Lung microvascular endothelial cell (primary cell): ENCODE results near the gene TTC23. TPM values are rescaled to one million over a fixed set of nuclear protein-coding genes. Genes with fewer than 3 reads are reported as not detected.

Experiments used
- DNase-seq, 2 donors: peaks; one replicate each; pipeline versions ENCODE4 v3.0.0 to v3.0.0-alpha.2; 2010; ENCODE audit warnings: low read depth in 2 of 2
- total RNA-seq: library from RNA; depleted of rRNA; stranded (reverse); fragments of >200 nt; gene quantifications from 2 replicates; pipeline ENCODE4 v1.2.1, GENCODE V29; 2014

Gene TTC23
- total RNA-seq = 15.3 and 17.1 TPM in 2 replicates

GRCh38 chr15:99249270-99249841 is at the start of gene TTC23:
Gene TTC23, minus strand, starts transcription at chr15:99249581. Its CDS starts 20,869 bp downstream, at chr15:99228712.
- peak; percentile 61 to 91 for DNase-seq

DNA sequence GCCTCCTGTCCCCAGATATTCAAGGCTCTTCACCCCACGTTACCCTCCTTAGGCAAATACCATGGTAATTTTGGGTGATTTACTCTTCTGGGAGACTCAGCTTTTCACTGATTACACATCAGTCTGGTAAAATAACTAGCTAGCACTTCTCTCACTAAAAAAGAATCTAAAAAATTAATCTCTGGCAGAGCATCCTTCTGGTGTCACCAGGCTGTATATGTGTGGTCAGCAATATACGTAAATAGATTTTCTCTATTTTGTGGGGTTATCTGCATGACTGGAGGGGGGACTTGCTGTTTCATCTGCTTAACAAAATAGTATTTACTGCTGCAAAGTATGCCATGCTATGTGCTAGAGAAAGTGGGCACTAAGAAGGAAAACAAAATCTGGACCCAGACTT is 47.0 kb upstream of the TTC23 start:
- DNase-seq = no peak

- DNase-seq = no peak
Measured at GRCh38 chr15:99295840-99296239, 46.5 kb upstream of the TTC23 start.

GRCh38 chr15:99291643-99292042 is 42.3 kb upstream of the TTC23 start:
- DNase-seq = no peak

DNA sequence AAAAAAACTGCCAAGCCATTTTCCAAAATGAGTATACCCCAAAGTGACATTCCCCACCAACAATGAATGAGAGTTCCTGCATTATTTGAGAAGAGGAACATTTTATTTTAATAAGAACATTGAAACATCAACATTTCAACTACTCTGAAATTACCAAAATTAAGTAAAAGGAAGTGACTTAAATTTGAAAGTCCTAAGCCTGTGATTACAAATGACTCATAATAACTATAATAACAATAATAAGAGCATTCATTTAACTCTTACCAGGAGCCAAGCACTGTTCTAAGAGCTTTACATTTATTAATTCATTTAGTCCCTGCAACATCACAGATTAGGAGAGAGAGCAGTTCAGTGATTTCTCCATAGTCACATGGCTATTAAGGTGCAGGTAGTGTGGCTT is 34.3 kb upstream of the TTC23 start:
- DNase-seq = peak in 1 of 2 donors; percentile 24

DNA sequence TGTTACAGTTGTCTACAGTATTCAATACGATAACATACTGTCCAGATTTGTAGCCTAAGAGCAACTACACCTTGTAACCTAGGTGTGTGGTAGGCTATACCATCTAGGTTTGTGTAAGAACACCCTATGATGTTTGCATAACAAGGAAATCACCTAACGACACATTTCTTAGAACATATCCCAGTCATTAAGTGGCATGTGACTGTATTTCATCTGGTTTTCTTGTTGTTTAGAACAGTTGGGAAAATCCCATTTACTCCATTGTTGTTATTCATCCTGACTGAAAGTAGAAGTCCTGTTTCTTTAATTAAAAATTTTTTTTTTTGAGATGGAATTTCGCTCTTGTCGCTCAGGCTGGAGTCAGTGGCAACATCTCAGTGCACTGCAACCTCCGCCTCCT is 33.2 kb upstream of the TTC23 start:
- peak in 1 of 2 donors; percentile 33 for DNase-seq

DNA sequence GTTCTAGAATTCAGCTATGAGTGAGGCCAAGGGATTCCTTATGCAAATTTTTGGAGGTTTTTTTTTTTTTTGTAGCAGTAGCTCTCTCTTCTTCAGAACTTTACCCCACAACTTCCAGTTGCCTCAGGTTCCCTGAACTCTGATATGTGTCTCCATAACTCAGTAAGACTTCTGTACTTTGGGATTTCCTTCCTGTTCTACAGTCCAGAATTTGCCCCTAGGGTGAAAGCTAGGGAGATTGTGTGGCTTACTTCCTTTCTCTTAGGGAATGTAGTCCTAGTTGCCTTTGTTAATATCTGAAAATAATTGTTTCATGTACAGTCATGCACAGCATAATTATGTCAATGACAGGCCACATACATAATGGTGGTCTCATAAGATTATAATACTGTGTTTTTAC is 32.7 kb upstream of the TTC23 start:
- DNase-seq = peak in 1 of 2 donors; percentile 24

DNA sequence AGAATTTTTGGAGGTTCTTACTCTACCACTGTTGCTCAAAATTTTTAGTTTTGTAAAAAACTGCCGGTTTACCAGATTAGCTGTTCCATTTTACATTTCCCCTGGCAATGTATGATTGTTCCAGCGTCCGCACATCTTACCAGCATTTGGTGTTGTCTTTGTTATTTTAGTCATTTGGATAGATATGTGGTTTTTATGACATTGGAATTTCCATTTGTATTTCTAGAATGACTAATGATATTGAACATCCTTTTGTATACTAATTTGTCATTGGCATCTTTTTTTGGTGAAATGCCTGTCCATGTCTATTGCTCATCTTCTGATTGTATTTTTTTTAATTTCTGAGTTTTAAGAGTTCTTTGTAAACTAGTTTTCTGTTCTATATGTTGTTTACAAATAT is 30.4 kb upstream of the TTC23 start:
- peak in 1 of 2 donors; percentile 17 for DNase-seq

DNA sequence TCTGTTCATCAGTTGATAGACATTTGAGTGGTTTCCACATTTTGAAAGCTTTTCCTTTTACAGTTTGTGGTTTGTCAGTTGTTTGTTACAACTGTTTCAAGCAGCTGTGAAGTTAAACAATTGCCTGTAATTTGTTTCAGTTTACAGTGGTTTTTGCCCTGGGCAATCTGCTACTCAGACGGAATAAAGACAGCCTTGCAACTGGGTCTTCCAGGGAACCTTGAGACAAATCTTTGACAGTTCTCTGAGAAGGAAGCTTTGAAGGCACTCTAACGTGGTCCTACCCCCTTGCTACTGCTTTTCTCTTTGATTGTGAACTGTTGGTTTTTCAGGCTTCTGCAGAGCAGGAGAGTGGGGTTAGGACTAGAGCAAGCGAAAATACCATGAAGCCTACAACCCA is 29.9 kb upstream of the TTC23 start:
- no peak for DNase-seq

DNA sequence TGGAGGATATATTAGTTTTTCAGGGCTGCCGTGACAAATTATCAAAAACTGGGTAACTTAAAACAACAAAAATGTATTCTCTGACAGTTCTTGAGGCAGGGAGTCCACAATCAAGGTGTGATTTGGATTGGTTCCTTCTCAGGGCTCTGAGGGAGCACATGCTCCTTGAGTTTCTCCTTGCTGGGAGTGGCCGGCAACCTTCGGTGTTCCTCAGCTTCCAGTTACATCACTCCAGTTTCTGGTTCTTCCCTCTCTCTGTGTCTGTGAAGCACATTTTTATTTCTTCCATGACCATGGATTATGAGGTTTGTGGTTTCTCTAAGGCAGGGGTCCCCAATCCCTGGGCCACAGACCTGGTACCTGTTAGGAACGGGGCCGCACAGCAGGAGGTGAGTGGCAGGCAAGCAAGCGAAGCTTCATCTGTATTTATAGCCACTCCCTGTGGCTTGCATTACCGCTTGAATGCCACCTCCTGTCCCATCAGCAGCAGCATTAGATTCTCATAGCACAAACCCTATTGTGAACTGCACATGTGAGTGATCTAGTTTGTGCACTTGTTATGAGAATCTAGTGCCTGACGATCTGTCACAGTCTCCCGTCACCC is 26.2 kb upstream of the TTC23 start:
- DNase-seq = no peak

- DNase-seq = no peak
Measured at GRCh38 chr15:99275061-99275460, 25.7 kb upstream of the TTC23 start.

- DNase-seq = no peak
Measured at GRCh38 chr15:99273801-99274200, 24.4 kb upstream of the TTC23 start.

DNA sequence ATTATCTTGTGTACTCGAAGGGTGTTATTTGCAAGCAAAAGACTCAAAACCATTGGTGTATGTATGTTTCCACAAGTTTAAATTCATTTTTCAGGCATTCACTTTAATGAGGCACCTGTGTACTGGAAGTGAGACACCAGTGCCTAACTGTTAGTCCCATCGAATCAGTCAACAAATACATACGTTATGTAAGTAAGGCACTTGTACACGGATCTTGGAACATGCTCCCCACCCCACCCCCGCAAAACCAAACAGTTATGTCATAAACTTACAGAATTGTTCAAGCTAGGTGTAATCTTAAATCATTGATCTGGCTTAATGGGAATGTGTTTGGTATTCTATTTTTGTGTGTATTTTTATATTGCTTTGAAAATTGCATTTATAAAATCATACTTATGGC is 19.1 kb upstream of the TTC23 start:
- no peak for DNase-seq

- DNase-seq = no peak
Measured at GRCh38 chr15:99267957-99268356, 18.6 kb upstream of the TTC23 start.

- DNase-seq = no peak
Measured at GRCh38 chr15:99265541-99266070, 16.2 kb upstream of the TTC23 start.

- no peak for DNase-seq
Measured at GRCh38 chr15:99264125-99264524, 14.7 kb upstream of the TTC23 start.

- no peak for DNase-seq
Measured at GRCh38 chr15:99257107-99257750, 7.8 kb upstream of the TTC23 start.

GRCh38 chr15:99253381-99254090 is 4.2 kb upstream of the TTC23 start:
- peak in 1 of 2 donors; percentile 60 for DNase-seq

- DNase-seq = no peak
Measured at GRCh38 chr15:99252326-99252725, 2.9 kb upstream of the TTC23 start.

DNA sequence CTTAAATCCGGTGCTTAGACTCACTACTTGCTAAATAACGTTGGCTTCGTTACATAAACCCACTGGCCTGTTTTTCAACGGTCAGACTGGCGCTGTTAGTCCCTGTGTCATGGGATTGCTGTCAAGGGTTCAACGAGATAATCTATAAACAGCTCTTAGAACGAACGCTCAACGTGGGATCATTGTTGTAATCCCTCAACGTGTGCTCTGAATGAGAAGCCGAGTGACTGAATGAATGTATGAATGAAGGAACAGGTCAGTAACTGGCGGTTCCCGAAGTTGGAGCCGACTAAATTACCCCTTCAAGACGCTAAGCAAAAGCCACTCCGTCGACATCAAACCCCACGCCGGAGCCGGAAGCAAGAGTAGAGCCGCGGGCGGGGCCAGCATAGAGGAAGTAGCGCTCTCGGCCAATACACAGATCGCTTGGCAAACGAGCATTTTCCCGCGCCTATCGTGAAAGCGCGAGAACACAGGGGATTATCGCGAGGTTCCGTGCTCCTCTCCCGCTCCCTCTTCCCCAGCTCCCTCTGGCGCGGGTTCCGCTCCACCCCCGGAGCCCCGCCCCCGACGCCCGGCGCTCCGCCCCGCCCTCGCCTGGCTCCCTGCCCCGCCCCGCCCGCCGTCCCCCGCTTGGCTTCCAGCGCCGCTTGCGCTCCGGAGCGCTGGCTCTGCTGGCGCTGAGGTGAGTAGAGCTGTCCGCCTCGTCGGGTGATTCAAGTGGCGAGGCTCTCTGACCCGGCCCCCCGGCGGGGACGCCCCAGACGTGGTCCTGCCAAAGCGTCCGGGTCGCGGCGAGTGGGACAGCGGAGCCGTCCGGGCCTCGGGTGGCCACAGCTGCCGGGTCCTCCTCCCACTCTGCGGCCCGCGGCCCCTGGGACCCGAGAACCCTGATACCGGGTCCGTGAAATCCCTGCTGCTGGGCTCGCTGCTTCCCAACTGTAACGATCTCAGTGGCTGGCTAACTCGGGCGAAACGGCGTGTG is 1.8 kb upstream of the TTC23 start, which contains the start of gene LRRC28:
Gene LRRC28 (plus strand): TSS at position 625 of the 985 bp plus-strand sequence. CDS start 4,477 bp downstream, outside the sequence.
- peak; percentile 99 for DNase-seq

DNA sequence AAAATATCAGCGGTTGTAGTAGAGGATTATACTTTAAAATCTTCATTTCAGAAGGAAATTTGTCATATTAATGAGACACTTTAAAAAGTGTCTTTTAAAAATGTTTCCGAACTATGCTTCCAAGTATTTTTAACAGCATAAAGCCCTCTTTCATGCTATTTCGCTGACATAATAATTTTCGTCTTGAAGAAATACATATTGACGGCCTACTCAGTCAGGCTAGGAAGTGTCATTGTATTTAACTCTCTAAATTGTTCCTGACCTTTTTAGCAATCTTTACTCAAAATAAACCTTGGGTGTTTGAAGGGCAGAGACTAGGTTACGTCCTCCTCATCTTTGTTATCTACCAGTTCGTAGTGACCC is 1.1 kb upstream of the TTC23 start:
- DNase-seq = no peak
